AG08395 (cell line): ENCODE data around the gene PNRC2.
A peak's percentile ranks its signal among the peaks of the same experiment; 100 is the strongest.

Experiments used
- DNase-seq: peaks from one replicate; pipeline ENCODE4 v3.0.0; 2012; ENCODE audit warnings: mixed read lengths, low spot score

The PNRC2 gene, protein sequence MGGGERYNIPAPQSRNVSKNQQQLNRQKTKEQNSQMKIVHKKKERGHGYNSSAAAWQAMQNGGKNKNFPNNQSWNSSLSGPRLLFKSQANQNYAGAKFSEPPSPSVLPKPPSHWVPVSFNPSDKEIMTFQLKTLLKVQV

GRCh38 chr1:23959461-23960290 lies at the start of gene PNRC2:
Gene PNRC2 (plus strand): TSS chr1:23959828. CDS start chr1:23961458, 1,630 bp downstream.
- DNase-seq = peak; percentile 99

DNA sequence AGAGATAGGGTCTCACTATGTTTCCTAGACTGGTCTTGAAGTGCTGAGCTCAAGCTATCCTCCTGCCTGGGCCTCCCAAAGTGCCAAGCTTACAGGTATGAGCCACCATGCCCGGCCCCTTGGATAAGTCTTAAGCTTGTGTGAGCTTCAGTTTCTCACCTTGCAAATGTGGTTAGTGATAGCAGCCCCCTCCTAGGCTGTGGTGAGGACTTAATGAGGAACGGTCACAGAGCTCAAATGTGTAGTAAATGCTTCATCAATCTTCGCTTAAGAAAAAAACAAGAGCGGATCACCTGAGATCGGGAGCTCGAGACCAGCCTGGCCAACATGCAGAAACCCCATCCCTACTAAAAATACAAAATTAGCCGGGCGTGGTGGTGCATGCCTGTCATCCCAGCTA lies 49.5 kb upstream of the PNRC2 start:
- no peak for DNase-seq

DNA sequence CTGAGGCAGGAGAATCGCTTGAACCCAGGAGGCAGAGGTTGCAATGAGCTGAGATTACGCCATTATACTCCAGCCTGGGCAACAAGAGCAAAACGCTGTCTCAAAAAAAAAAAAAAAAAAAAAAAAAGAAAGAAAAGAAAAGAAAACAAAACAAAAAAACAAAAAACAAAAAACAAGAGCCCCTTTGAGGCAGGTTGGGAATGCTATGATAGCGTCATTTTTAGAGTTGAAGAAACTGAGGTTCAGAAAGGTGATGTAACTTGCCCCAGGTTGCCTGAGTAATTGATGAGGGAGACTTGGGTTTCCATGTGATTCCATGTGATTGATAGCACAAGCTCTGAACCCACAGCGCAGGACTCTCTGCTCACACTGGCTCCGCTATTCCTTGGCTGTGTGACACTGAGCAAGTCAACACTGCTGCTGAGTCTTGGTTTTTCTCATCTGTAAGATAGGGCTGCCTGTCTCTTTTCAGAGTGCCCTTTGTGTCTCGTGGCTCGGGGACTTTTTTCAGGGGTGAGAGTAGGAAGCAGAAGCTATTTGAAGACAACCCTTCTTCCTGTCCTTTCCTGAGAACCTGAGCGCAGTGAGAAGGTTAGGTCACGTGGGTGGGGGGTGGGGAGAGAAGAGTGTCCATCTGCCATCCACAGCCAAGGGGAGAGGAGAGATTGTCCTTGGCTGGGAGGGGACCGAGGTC lies 48.9 kb upstream of the PNRC2 start:
- no peak for DNase-seq

GRCh38 chr1:23911921-23912320 lies 47.7 kb upstream of the PNRC2 start:
- no peak for DNase-seq

GRCh38 chr1:23913212-23913880 lies 46.3 kb upstream of the PNRC2 start, which contains the start of gene CNR2:
Gene CNR2 (minus strand): TSS chr1:23913362. CDS start chr1:23875617, 37,745 bp downstream.
- no peak for DNase-seq

- no peak for DNase-seq
These were observed 44.7 kb upstream of the PNRC2 start for GRCh38 chr1:23914921-23915320.

GRCh38 chr1:23915466-23915865 lies 44.2 kb upstream of the PNRC2 start:
- DNase-seq = no peak

DNA sequence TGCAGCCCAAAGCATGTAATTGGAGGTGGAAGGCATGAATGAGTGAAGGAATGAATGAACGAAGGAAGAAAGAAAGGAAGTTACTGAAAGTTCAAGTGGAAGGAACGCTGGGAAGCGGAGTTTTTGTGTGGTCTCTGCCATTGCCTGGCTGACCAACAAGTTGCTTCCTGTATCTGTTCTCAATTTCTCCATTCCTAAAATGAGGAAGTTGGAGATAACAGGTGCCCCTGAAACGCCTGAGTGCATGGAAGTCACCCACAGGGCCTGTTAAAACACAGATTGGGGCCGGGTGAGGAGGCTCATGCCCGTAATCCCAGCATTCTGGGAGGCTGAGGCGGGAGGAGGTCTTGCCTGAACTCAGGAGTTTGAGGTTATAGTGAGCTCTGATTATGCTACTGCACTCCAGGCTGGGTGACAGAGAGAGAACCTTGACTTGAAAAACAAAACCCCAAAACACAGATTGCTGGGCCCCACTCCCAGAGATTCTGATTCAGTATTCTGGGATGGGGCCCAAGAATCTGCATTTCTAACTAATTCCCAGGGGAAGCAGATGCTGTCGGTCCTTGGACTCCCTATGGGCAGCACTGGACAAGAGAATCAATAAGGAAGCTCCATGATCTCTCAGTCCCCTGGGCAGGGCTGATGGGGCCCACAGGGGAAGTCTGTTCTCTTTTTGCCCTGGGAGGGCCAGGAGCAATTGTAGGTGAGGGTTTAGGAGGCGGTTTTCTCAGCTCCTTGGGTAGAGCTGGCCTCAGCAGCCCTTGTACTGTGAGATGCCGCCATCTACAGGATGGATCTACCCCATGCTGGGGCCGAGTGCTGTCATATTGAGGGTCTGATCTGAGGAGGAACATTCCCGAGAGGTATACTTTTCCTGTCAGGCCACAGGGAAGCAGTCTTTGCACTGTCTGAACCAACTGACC lies 43.2 kb upstream of the PNRC2 start:
- peak; percentile 70 for DNase-seq

DNA sequence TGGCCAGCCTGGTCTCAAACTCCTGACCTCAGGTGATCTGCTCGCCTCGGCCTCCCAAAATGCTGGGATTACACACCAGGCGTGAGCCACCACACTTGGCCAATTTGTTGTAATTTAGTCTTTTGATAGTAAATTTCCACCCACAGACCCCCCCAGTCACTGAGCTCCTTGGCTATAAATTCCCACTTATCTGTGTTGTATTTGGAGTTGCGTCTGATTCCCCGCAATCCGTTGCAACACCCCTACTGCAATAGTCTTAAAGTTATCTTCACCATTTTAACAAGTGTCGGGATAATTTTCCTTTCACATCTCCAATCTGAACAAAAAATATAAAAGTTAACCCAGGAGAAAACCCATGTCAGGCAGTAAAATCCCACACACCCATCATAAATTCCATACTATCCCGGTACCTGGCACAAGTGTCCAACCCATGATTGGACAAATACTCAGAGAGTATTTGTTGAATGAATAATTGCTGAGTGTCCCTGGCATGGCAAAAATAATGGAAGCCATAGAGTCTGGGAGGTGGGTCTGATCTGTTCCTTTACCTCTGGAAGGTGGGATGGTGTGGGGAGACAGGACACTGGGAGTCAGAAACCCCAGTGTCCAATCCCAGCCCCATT lies 37.2 kb upstream of the PNRC2 start:
- no peak for DNase-seq

- DNase-seq = peak; percentile 40
These were observed 35.8 kb upstream of the PNRC2 start for GRCh38 chr1:23923592-23924499.

GRCh38 chr1:23924601-23925000 lies 35.0 kb upstream of the PNRC2 start:
- no peak for DNase-seq

- no peak for DNase-seq
These were observed 34.3 kb upstream of the PNRC2 start for GRCh38 chr1:23925279-23925678.

- DNase-seq = no peak
These were observed 32.5 kb upstream of the PNRC2 start for GRCh38 chr1:23927097-23927496.

- DNase-seq = no peak
These were observed 30.8 kb upstream of the PNRC2 start for GRCh38 chr1:23928789-23929188.

GRCh38 chr1:23930270-23930669 lies 29.4 kb upstream of the PNRC2 start:
- no peak for DNase-seq

GRCh38 chr1:23930861-23931490 lies 28.7 kb upstream of the PNRC2 start:
- DNase-seq = peak; percentile 57

GRCh38 chr1:23931491-23931880 lies 28.1 kb upstream of the PNRC2 start:
- no peak for DNase-seq

DNA sequence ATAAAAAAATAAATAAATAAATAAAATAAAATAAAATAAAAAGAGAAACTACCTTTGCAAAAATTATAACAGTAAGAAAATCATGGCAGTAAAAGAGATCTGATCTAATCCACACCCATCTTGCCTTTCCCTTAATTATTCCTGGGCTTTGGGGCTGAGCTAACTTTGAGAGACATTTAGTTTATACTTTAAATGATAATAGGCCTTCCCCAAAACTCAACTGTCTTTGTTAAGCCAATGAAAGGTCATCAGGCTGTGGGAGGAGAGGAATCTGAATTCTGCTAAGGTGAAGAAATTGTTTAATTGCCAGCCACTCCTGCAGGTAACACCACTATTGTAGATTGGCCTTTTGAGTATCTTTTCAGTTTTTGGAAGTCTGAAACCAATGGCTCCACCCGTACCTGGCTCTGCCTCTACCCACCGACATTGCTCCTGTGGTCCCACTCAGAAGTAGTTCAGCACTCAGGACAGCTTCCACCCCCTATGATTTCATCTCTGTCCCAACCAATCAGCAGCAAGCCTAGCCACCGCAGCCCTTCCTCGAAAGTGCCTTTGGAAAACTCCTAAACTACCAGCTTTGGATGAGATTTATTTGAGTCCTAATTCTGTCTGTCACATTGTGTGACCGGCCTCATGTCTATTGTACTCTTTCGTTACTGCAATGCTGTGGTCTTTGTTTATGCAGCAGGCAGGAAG lies 23.0 kb upstream of the PNRC2 start:
- no peak for DNase-seq

GRCh38 chr1:23947366-23947765 lies 12.3 kb upstream of the PNRC2 start:
- DNase-seq = no peak
